DOHH2 (cell line): ENCODE data around the gene EIF4E2.

ENCODE experiments used
- H3F3A ChIP-seq: fragments of 200-600 bp; sonication (generic), shearing (Covaris generic); 2 replicates; pipeline ENCODE4 v1.6.0; 2016; ENCODE audit warnings: antibody characterized with exemption, mild to moderate bottlenecking; ENCODE audit not compliant: control insufficient read depth, insufficient read depth
- H3K27ac ChIP-seq: fragments of 200-600 bp; sonication (generic); 2 replicates; pipeline ENCODE4 v1.5.1; 2014; ENCODE audit warnings: low read depth, mild to moderate bottlenecking, low read length, moderate library complexity
- H3K27me3 ChIP-seq: fragments of 200-600 bp; sonication (generic); 2 replicates; pipeline ENCODE4 v1.6.1; 2014; ENCODE audit warnings: mild to moderate bottlenecking, low read length, mixed read lengths; ENCODE audit not compliant: control insufficient read depth
- H3K36me3 ChIP-seq: fragments of 200-600 bp; sonication (generic); 2 replicates; pipeline ENCODE4 v1.6.1; 2014; ENCODE audit warnings: mild to moderate bottlenecking, low read length, moderate library complexity, mixed read lengths; ENCODE audit not compliant: control insufficient read depth
- H3K4me1 ChIP-seq: fragments of 200-600 bp; sonication (generic); 2 replicates; pipeline ENCODE4 v1.6.1; 2014; ENCODE audit warnings: mild to moderate bottlenecking, low read length, mixed read lengths; ENCODE audit not compliant: control insufficient read depth
- H3K4me2 ChIP-seq: fragments of 200-600 bp; sonication (generic); 2 replicates; pipeline ENCODE4 v1.6.0; 2014; ENCODE audit warnings: mild to moderate bottlenecking, low read length, moderate library complexity
- H3K4me3 ChIP-seq: fragments of 200-600 bp; sonication (generic); 2 replicates; pipeline ENCODE4 v1.5.1; 2014; ENCODE audit warnings: mild to moderate bottlenecking, low read length, mixed read lengths
- H3K79me2 ChIP-seq: fragments of 200-600 bp; sonication (generic); 2 replicates; pipeline ENCODE4 v1.6.1; 2014; ENCODE audit warnings: mild to moderate bottlenecking, low read length, mixed read lengths; ENCODE audit not compliant: control insufficient read depth
- H3K9me2 ChIP-seq: fragments of 200-600 bp; sonication (generic); replicated peaks from 2 replicates; pipeline ENCODE4 v1.6.1; 2014; ENCODE audit warnings: mild to moderate bottlenecking, low read length, mixed read lengths; ENCODE audit not compliant: control insufficient read depth
- H3K9me3 ChIP-seq: fragments of 200-600 bp; sonication (generic); 2 replicates; pipeline ENCODE4 v1.6.1; 2014; ENCODE audit warnings: antibody characterized with exemption, low read length, mixed read lengths; ENCODE audit not compliant: control insufficient read depth, insufficient read depth
- H4K20me1 ChIP-seq: fragments of 200-600 bp; sonication (generic); 2 replicates; pipeline ENCODE4 v1.6.0; 2014; ENCODE audit warnings: low read depth, mild to moderate bottlenecking, antibody characterized with exemption, low read length, moderate library complexity; ENCODE audit not compliant: control insufficient read depth, insufficient read depth
- EZH2phosphoT487 ChIP-seq: fragments of 200-600 bp; sonication (generic); IDR thresholded peaks from 2 replicates; pipeline ENCODE4 v1.6.1; 2017; ENCODE audit warnings: borderline replicate concordance, mild to moderate bottlenecking, antibody characterized with exemption, low read length, moderate library complexity, mixed read lengths
- TF ChIP-seq, protein P1 (sequence below): fragments of 200-600 bp; sonication (generic); IDR thresholded peaks from one replicate; pipeline ENCODE4 v1.5.1; 2014; ENCODE audit warnings: antibody characterized with exemption, mild to moderate bottlenecking, low read depth, low read length; ENCODE audit not compliant: poor library complexity, severe bottlenecking

The EIF4E2 gene

DNA sequence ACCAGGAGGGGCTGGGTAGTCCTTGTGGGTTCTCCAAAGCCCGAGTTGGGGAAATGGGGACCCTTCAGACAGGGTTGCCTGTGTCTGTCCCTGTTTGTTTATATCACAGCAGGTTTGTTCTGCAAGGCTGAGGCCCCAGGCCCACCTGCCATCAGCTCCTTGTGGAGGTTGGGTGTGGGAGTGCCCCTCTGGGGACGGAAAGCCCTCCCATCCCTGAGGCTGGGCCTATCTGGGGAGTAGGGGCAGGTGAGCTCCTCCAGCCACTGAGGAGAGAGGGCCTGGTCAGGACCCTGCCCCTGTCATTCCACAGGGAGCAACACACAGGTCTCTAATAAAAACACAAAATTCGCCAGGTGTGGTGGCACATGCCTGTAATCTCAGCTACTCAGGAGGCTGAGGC, 59.6 kb downstream of the EIF4E2 start:
- no peak overlapping the region for H3K27ac ChIP-seq
- no peak overlapping the region for H3K4me2 ChIP-seq
- H4K20me1 ChIP-seq, result no peaks in the 10 kb centered on the region
- no peaks in the 10 kb centered on the region for H3K27me3 ChIP-seq
- no peaks in the 10 kb centered on the region for H3K9me2 ChIP-seq
- no peaks in the 10 kb centered on the region for H3F3A ChIP-seq
- no peaks in the 10 kb centered on the region for H3K36me3 ChIP-seq
- H3K4me1 ChIP-seq, result peaks cover 6% of the 10 kb centered on the region
- no peaks in the 10 kb centered on the region for H3K79me2 ChIP-seq
- TF ChIP-seq, protein P1, sequence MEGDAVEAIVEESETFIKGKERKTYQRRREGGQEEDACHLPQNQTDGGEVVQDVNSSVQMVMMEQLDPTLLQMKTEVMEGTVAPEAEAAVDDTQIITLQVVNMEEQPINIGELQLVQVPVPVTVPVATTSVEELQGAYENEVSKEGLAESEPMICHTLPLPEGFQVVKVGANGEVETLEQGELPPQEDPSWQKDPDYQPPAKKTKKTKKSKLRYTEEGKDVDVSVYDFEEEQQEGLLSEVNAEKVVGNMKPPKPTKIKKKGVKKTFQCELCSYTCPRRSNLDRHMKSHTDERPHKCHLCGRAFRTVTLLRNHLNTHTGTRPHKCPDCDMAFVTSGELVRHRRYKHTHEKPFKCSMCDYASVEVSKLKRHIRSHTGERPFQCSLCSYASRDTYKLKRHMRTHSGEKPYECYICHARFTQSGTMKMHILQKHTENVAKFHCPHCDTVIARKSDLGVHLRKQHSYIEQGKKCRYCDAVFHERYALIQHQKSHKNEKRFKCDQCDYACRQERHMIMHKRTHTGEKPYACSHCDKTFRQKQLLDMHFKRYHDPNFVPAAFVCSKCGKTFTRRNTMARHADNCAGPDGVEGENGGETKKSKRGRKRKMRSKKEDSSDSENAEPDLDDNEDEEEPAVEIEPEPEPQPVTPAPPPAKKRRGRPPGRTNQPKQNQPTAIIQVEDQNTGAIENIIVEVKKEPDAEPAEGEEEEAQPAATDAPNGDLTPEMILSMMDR, result no peak
- no peak for TF ChIP-seq EZH2phosphoT487
- no peak overlapping the region for H3K4me3 ChIP-seq
- H3K9me3 ChIP-seq, result no peaks in the 10 kb centered on the region

DNA sequence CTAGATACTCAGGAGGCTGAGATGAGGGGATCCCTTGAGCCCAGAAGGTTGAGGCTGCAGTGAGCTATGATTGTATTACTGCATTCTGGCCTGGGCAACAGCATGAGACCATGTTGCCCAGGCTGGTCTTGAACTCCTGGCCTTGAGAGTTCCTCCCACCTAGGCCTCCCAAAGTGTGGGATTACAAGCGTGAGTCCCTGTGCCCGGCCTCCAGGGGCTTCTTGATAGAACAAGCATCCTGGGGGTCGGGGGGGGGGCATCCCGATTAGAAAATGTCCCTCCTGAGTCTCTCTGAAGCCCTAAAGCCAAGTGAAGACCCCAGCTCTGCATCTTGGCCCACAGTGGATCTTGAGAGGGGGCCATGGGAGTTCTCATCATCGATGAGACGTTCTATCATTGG, 60.6 kb downstream of the EIF4E2 start:
- Histone ChIP-seq H3K4me2 (no peak overlapping the region), H3K36me3 (no peaks in the 10 kb centered on the region), H3K9me3 (no peaks in the 10 kb centered on the region), H4K20me1 (no peaks in the 10 kb centered on the region), H3K79me2 (no peaks in the 10 kb centered on the region), H3K27ac (no peak overlapping the region), H3K4me3 (no peak overlapping the region), H3K27me3 (no peaks in the 10 kb centered on the region), H3F3A (no peaks in the 10 kb centered on the region), H3K4me1 (peaks cover 3% of the 10 kb centered on the region; the same call in 1 of the 2 replicates), H3K9me2 (no peaks in the 10 kb centered on the region)
- TF ChIP-seq, protein P1, result no peak

DNA sequence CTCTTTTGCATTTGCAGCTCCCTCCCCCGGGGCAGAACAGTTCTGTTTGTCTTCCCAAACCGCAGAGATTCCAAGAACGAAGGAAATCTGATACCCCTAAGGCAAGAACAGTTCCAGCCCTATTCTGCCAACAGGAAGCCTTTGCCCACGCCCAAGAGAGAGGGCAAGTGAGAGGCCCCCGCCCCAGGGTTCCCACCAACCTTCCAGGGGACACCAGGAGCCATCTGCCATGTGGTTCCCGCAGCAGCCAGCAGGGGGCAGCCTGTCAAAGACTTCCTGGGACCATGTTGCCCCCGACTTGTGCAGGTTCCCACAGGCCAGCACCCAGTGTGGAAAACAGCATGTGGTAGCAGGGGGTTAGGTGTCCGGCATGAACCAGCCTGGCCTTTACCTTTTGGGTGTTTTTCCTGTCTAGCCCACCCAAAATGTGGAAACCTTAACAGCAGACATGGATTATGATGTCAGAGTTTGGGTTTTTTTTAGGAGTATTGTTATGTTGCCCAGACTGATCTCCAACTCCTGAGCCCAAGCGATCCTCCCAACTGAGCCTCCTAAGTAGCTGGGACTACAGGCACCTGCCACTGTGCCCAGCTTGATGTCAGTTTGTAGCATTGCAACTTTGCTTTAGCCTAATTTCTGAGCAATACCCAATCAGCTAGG, 61.2 kb downstream of the EIF4E2 start:
- Histone ChIP-seq H4K20me1 (no peaks in the 10 kb centered on the region), H3F3A (no peaks in the 10 kb centered on the region), H3K36me3 (no peaks in the 10 kb centered on the region), H3K4me1 (no peaks in the 10 kb centered on the region), H3K4me2 (no peak overlapping the region), H3K27me3 (no peaks in the 10 kb centered on the region), H3K79me2 (no peaks in the 10 kb centered on the region), H3K9me3 (no peaks in the 10 kb centered on the region), H3K27ac (no peak overlapping the region), H3K9me2 (no peaks in the 10 kb centered on the region), H3K4me3 (no peak overlapping the region)
- TF ChIP-seq, protein P1, result peak; percentile 97
- no peak for TF ChIP-seq EZH2phosphoT487
